ENCODE results near the gene COMMD7.
"Not testable (repeated sequence)": the region's sequence is repeated elsewhere in the genome, so short reads cannot be mapped to it uniquely, and the experiment has no call there.

The COMMD7 gene

GRCh38 chr20:32779500-32780211 lies 36.4 kb upstream of the COMMD7 start:
- no peak overlapping the region for H3K4me3 ChIP-seq (ENCODE audit: low read depth, low read length)
- no peaks in the 10 kb centered on the region for H3K27me3 ChIP-seq (ENCODE audit: control insufficient read depth, insufficient read depth, low read length)
- H3K9me3 ChIP-seq (ENCODE audit: control insufficient read depth, insufficient read depth, low read length): no peaks in the 10 kb centered on the region
- no peak overlapping the region for H3K9ac ChIP-seq (ENCODE audit: low read depth, low read length)
- H3K4me1 ChIP-seq (ENCODE audit: control insufficient read depth, insufficient read depth, low read length): peaks cover 27% of the 10 kb centered on the region
- peaks cover 86% of the 10 kb centered on the region for H3K36me3 ChIP-seq (ENCODE audit: control insufficient read depth, insufficient read depth, low read length)

GRCh38 chr20:32777177-32777956 lies 34.1 kb upstream of the COMMD7 start:
- no peaks in the 10 kb centered on the region for H3K9me3 ChIP-seq (ENCODE audit: control insufficient read depth, insufficient read depth, low read length)
- H3K9ac ChIP-seq (ENCODE audit: low read depth, low read length): no peak overlapping the region
- H3K4me3 ChIP-seq (ENCODE audit: low read depth, low read length): peak overlapping the region; percentile 2
- peaks cover 30% of the 10 kb centered on the region for H3K4me1 ChIP-seq (ENCODE audit: control insufficient read depth, insufficient read depth, low read length)
- H3K36me3 ChIP-seq (ENCODE audit: control insufficient read depth, insufficient read depth, low read length): peaks cover 75% of the 10 kb centered on the region
- H3K27me3 ChIP-seq (ENCODE audit: control insufficient read depth, insufficient read depth, low read length): no peaks in the 10 kb centered on the region

- H3K9me3 ChIP-seq (ENCODE audit: control insufficient read depth, insufficient read depth, low read length): no peaks in the 10 kb centered on the region
- H3K4me3 ChIP-seq (ENCODE audit: low read depth, low read length): no peak overlapping the region
- no peaks in the 10 kb centered on the region for H3K27me3 ChIP-seq (ENCODE audit: control insufficient read depth, insufficient read depth, low read length)
- H3K36me3 ChIP-seq (ENCODE audit: control insufficient read depth, insufficient read depth, low read length): peaks cover 56% of the 10 kb centered on the region
- H3K4me1 ChIP-seq (ENCODE audit: control insufficient read depth, insufficient read depth, low read length): peaks cover 37% of the 10 kb centered on the region
- H3K9ac ChIP-seq (ENCODE audit: low read depth, low read length): no peak overlapping the region
Measured at GRCh38 chr20:32775336-32775991, 32.2 kb upstream of the COMMD7 start.

- peak overlapping the region; percentile 24 for H3K4me3 ChIP-seq (ENCODE audit: low read depth, low read length)
- peak overlapping the region; percentile 1 for H3K9ac ChIP-seq (ENCODE audit: low read depth, low read length)
Measured at GRCh38 chr20:32773855-32774254, 30.6 kb upstream of the COMMD7 start.

GRCh38 chr20:32773223-32773622 lies 30.0 kb upstream of the COMMD7 start:
- peak overlapping the region; percentile 1 for H3K9ac ChIP-seq (ENCODE audit: low read depth, low read length)
- no peaks in the 10 kb centered on the region for H3K27me3 ChIP-seq (ENCODE audit: control insufficient read depth, insufficient read depth, low read length)
- peaks cover 31% of the 10 kb centered on the region for H3K4me1 ChIP-seq (ENCODE audit: control insufficient read depth, insufficient read depth, low read length)
- no peak overlapping the region for H3K4me3 ChIP-seq (ENCODE audit: low read depth, low read length)
- H3K36me3 ChIP-seq (ENCODE audit: control insufficient read depth, insufficient read depth, low read length): peaks cover 52% of the 10 kb centered on the region
- H3K9me3 ChIP-seq (ENCODE audit: control insufficient read depth, insufficient read depth, low read length): no peaks in the 10 kb centered on the region

More at GRCh38 chr20:32773855-32774254, 30.6 kb upstream of the COMMD7 start:
- Histone ChIP-seq H3K27me3 (ENCODE audit: control insufficient read depth, insufficient read depth, low read length) (no peaks in the 10 kb centered on the region), H3K9me3 (ENCODE audit: control insufficient read depth, insufficient read depth, low read length) (no peaks in the 10 kb centered on the region), H3K36me3 (ENCODE audit: control insufficient read depth, insufficient read depth, low read length) (peaks cover 52% of the 10 kb centered on the region), H3K4me1 (ENCODE audit: control insufficient read depth, insufficient read depth, low read length) (peaks cover 31% of the 10 kb centered on the region)

GRCh38 chr20:32772046-32772445 lies 28.8 kb upstream of the COMMD7 start:
- Histone ChIP-seq H3K4me3 (ENCODE audit: low read depth, low read length) (peak overlapping the region; percentile 10), H3K36me3 (ENCODE audit: control insufficient read depth, insufficient read depth, low read length) (peaks cover 56% of the 10 kb centered on the region), H3K4me1 (ENCODE audit: control insufficient read depth, insufficient read depth, low read length) (peaks cover 27% of the 10 kb centered on the region)

GRCh38 chr20:32767418-32768198 lies 24.3 kb upstream of the COMMD7 start:
- H3K4me3 ChIP-seq (ENCODE audit: low read depth, low read length): peak overlapping the region; percentile 56
- peaks cover 66% of the 10 kb centered on the region for H3K36me3 ChIP-seq (ENCODE audit: control insufficient read depth, insufficient read depth, low read length)
- H3K9me3 ChIP-seq (ENCODE audit: control insufficient read depth, insufficient read depth, low read length): no peaks in the 10 kb centered on the region
- H3K4me1 ChIP-seq (ENCODE audit: control insufficient read depth, insufficient read depth, low read length): peaks cover 20% of the 10 kb centered on the region
- H3K27me3 ChIP-seq (ENCODE audit: control insufficient read depth, insufficient read depth, low read length): no peaks in the 10 kb centered on the region
- H3K9ac ChIP-seq (ENCODE audit: low read depth, low read length): peak overlapping the region; percentile 60

More at GRCh38 chr20:32772046-32772445, 28.8 kb upstream of the COMMD7 start:
- H3K9me3 ChIP-seq (ENCODE audit: control insufficient read depth, insufficient read depth, low read length): no peaks in the 10 kb centered on the region
- H3K9ac ChIP-seq (ENCODE audit: low read depth, low read length): no peak overlapping the region
- no peaks in the 10 kb centered on the region for H3K27me3 ChIP-seq (ENCODE audit: control insufficient read depth, insufficient read depth, low read length)

- H3K4me3 ChIP-seq (ENCODE audit: low read depth, low read length): peak overlapping the region; percentile 100
- H3K9ac ChIP-seq (ENCODE audit: low read depth, low read length): peak overlapping the region; percentile 100
Measured at GRCh38 chr20:32765230-32765875, 22.1 kb upstream of the COMMD7 start.

GRCh38 chr20:32764005-32764960 lies 21.0 kb upstream of the COMMD7 start:
- Histone ChIP-seq H3K36me3 (ENCODE audit: control insufficient read depth, insufficient read depth, low read length) (peaks cover 57% of the 10 kb centered on the region), H3K4me1 (ENCODE audit: control insufficient read depth, insufficient read depth, low read length) (peaks cover 16% of the 10 kb centered on the region), H3K4me3 (ENCODE audit: low read depth, low read length) (peak overlapping the region; percentile 100), H3K9me3 (ENCODE audit: control insufficient read depth, insufficient read depth, low read length) (no peaks in the 10 kb centered on the region), H3K27me3 (ENCODE audit: control insufficient read depth, insufficient read depth, low read length) (no peaks in the 10 kb centered on the region), H3K9ac (ENCODE audit: low read depth, low read length) (peak overlapping the region; percentile 100)

More at GRCh38 chr20:32765230-32765875, 22.1 kb upstream of the COMMD7 start:
- not testable (repeated sequence) for H3K27me3 ChIP-seq (ENCODE audit: control insufficient read depth, insufficient read depth, low read length); H3K9me3 ChIP-seq (ENCODE audit: control insufficient read depth, insufficient read depth, low read length)
- H3K36me3 ChIP-seq (ENCODE audit: control insufficient read depth, insufficient read depth, low read length): peaks cover 65% of the 10 kb centered on the region
- peaks cover 16% of the 10 kb centered on the region for H3K4me1 ChIP-seq (ENCODE audit: control insufficient read depth, insufficient read depth, low read length)

Measured in iPS-15b (cell line).